ENCODE data around the gene CGB3. TPM values are rescaled to one million over a fixed set of nuclear protein-coding genes. Genes with fewer than 3 reads are reported as not detected.
"Not testable (repeated sequence)": the region's sequence is repeated elsewhere in the genome, so short reads cannot be mapped to it uniquely, and the experiment has no call there.

Gene CGB3
- not detected in 2 replicates for total RNA-seq (2014; rRNA removed; shearing (Covaris generic))

DNA sequence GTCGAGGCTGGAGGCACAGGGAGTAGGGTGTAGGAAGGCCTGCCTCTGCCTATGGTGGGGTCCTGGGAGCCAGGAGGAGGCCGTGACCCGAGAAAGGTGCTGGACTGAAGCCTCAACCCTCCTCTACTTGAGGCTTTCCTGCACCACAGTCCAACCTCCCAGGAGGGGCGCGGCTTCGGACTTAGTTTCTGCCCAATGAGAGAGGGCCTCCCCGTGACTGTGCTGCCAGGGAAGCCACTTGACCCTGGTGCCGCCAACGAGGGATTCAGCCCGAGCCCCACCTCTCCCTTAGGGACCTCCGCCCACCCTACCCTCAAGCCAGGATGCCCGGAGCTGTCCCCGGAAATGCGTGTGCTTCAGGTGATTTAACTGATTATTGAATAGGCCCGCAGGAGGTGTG is at the start of gene CGB3:
Gene CGB3 (minus strand): TSS at position 101 of the 400 bp plus-strand sequence. CDS start 362 bp downstream, outside the sequence.
- DNase-seq (ENCODE audit: low spot score); in situ Hi-C loops (cut with HindIII; ENCODE audit: low sequenced_read_pairs): not testable (repeated sequence)

DNA sequence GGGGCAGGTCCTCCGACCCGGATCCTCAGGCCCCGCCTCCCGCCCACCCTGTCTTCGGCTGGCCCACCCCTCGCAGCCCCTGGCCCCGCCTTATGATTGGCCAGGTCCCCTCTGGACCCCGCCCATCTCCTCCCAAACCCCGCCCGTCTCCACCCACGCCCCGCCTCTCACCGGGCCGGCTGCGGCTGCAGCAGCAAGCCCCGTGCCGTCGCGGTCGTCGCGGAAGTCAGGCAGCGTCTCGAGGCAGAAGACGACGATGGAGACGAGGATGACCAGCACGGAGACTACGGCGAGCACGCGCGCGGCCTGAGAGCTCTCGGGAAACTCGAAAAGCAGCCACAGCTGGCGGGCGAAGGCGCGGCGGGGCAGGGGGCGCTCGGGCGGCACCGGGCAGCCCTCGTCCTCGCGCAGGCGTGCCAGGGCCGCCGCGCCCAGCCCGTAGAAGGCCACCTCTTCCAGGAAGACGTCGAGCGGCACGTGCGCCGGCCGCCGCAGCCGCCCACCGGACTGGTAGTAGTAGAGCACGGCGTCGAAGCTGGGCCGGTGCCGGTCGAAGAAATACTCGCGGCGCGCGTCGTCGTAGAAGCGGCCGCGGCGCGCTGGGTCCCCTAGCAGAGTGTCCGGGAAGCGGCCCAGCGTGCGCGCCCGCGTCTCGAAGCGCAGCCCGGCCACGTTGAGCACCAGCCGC is 47.9 kb upstream of the CGB3 start:
- no peak for DNase-seq (ENCODE audit: low spot score)
- in situ Hi-C loops (cut with HindIII; ENCODE audit: low sequenced_read_pairs), result no loop called here

DNA sequence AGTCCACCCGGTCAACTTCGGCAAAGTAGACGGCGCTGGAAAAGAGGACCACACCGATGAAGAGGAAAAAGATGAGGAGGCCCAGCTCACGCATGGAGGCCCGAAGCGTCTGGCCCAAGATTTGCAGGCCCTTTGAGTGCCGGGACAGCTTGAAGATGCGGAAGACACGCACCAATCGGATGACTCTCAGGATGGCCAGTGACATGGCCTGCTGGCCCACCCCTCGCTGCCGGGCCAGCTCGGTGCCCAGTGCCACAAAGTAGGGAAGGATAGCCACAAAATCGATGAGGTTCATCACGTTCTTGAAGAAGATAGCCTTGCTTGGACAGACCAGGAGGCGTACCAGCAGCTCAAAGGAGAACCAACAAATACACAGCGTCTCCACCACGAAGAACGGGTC is 46.3 kb upstream of the CGB3 start:
- no peak for DNase-seq (ENCODE audit: low spot score)
- in situ Hi-C loops (cut with HindIII; ENCODE audit: low sequenced_read_pairs), result no loop called here

DNA sequence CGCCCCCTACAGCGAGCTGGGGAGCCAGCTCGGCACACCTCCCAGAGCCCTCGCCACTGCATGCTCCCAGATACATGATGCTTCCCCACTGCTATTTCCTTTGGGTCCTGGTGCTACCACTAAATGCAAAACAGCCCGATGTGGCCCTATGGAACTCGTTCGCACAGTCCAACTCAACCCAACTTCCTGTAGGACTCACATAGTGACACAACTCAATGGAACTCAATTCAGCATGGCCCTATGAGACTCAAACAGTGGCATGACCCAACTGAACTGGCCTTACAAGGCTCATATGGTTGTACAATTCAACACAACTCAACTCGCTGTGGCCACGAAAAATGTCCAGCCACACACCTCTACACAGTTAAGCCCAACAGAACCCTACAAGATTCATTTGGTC is 44.9 kb upstream of the CGB3 start:
- DNase-seq (ENCODE audit: low spot score), result no peak
- in situ Hi-C loops (cut with HindIII; ENCODE audit: low sequenced_read_pairs), result no loop called here

DNA sequence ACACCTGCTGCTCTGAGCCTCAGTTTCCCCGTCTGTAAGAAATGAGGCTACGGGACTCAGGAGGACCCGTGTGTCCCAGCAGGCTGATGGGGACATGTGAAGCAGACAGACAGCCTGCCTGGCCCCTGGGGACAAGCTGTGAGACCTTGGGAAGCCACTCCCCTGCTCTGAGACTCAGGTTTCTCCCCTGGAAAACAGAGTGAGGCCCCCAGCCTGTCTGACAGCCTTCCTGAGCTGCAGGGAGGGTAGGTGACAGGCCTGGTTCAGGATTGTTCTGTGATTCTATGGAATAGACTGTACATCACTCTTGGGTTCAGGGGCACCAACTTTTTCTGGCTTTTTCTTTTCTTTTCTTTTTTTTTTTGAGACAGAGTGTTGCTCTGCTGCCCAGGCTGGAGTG is 43.4 kb upstream of the CGB3 start:
- DNase-seq (ENCODE audit: low spot score), result no peak
- in situ Hi-C loops (cut with HindIII; ENCODE audit: low sequenced_read_pairs), result no loop called here

DNA sequence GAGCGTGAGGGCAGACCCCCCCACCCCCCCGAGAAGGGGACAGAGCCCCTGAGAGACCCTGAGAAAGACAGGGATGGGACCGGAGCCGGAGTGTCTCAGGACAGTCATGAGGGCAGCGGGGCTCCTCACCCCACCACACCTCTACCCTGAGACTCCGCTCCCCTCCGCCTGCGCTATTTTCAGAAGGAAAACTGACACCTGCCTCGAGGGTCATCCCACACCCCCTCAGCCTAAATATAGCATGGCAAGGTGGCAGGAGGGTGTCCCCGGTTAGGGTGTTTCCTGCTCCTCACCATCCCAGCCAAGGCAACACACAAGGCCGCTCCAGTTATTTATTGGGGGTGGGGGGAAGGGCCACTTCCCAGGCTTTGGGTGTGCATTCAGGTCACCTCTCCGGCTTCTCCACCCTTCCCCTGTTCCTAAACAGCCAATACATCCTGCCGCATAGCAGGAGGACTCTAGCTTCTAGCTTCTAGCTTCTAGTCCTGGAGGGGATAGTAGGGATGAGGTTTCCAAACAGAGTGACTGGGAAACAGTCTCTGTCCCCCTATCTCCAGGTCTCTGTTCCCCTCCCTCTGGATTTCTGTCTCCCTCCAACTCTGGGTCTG is 41.9 kb upstream of the CGB3 start:
- DNase-seq (ENCODE audit: low spot score), result peak; percentile 22
- in situ Hi-C loops (cut with HindIII; ENCODE audit: low sequenced_read_pairs), result no loop called here

DNA sequence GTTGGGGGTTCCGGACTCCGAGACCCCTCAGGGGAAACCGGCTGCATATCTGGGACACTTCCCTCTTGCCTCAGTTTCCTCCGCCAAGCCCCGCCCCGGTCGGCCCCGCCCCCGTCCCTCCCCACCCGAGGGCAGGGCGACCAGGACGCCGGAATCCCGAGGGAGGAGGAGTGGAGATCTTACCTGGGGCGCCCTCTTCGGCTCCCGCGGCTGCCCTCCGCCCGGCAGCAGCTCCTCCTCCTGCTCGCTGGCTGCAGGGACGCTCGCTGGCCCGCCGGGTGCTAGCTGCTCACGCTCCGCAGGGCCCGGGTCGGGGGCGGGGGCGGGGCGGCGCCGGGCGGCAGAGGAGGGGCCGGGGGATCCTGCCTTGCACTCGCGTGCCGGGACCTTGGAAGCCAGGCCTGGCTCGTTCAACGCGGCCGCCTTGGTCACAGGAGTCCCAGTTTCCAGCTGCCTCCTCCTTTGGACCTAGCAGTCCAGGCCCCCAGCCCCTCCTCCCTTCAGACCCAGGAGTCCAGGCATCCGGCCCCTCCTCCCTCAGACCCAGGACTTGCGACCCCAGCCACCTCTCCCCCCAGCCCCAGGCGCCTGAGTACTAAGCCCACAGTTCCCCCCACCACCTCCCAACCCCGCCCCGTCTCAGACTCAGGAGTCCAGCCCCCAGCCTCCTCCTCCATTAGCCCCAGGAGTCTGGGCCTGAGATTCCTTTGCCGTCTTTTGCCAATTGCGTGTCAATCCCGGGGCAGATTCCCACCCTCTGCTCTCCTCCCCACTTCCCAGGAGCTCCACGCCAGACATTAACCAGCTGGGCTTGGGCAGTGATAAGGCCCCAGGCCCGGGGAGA is 40.9 kb upstream of the CGB3 start, which contains the start of gene NTF4:
Gene NTF4 (minus strand): TSS at position 51 of the 844 bp plus-strand sequence. CDS start 2,821 bp downstream, outside the sequence.
- DNase-seq (ENCODE audit: low spot score), result peak; percentile 23
- in situ Hi-C loops (cut with HindIII; ENCODE audit: low sequenced_read_pairs), result no loop called here

DNA sequence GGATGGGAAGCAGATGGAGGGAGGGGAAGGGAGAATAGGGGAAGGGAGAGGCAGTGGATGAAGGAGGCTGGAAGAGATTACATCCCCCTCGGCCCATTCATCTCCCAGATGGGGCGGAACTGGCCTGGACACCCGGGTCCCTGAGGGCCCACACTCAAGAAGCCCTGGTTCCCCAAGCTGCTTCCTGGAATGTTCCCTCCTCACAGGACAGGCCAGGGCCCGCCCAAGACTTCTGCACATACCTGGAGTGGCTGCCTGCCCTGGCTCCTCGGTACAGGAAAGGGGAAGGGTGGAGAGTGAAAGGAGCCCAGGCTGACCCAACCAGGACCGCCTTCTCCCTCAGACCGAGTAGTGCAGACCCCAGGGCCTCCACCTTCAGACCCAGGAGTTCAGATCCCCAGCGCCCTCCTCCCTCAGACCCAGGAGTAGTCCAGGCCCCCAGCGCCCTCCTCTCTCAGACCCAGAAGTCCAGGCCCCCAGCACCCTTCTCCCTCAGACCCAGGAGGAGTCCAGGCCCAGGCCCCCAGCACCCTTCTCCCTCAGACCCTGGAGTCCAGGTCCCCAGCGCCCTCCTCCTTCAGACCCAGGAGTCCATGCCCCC is 40.0 kb upstream of the CGB3 start:
- DNase-seq (ENCODE audit: low spot score), result no peak
- in situ Hi-C loops (cut with HindIII; ENCODE audit: low sequenced_read_pairs), result no loop called here

DNA sequence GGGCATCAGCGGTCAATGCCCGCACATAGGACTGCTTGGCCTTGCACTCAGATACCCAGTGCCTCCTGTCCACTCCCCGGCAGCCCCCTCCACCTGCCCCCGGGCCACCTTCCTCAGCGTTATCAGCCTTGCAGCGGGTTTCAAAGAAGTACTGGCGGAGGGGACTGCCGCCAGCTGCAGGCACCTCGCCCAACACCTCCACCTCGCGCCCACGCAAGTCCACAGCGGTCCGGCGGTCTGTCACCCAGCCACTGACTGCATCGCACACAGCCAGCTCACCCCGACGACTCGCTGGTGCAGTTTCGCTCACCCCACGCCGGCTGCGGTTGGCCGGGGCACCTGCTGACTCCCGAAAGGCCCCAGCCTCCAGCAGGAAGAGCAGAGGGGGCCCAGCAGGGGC is 37.3 kb upstream of the CGB3 start:
- in situ Hi-C loops (cut with HindIII; ENCODE audit: low sequenced_read_pairs), result no loop called here
- DNase-seq (ENCODE audit: low spot score), result no peak

DNA sequence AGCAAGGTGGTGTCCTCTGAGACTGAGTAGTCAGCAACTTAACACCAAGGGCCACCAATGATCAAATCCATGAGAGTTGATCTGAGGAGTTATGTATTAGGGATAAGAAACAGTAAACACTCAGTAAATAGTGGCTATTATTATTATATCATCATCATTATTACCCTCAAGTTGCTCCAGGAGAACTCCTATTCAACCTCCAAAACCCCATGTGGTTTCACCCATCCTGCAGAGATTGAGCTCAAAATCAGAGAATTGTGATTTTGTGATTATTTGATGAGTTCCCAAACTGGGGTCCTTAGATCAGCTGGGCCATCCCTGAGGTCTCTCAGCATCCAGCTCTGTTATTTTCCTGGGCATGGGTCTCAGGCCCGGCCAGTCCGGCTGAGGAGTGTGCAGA is 36.9 kb upstream of the CGB3 start:
- in situ Hi-C loops (cut with HindIII; ENCODE audit: low sequenced_read_pairs), result no loop called here
- DNase-seq (ENCODE audit: low spot score), result no peak

DNA sequence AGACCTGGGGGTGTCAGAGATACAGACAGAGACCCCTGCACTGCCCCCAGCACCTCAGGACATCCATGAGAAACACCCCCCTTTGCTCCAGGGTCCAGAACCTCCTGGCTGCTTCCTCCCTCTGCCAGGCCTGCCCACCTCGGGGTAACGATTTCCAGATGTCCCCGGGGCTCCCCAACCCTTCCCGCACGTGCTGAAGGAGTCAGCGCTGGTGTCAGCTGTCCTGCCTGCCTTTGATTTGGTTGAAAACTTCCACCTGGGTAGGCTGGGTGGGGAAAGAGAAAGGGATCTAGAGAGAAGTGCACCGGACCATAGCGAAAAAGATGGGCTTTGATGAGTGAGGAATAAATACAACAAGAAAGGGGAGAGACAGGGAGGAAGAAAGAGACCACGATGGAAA is 34.9 kb upstream of the CGB3 start:
- in situ Hi-C loops (cut with HindIII; ENCODE audit: low sequenced_read_pairs), result no loop called here
- DNase-seq (ENCODE audit: low spot score), result no peak

DNA sequence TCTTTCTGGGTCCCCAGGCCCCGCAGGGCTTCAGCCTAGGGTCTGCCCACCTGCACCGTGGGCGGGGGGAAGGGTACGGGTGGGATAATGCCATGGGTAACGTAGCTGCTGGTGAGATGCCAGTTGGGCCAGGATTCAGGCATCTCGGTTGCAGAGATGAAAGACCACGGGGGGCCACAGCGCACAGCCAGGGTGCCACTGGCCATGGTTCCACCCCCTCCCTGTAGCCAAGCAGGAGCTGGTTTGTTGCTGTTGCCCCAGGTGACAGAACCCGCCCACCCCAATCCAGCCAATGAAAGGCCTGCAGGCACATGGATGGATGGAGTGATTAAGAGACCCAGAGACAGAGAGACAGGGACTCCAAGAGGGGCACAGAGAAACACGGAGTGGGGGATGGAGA is 34.4 kb upstream of the CGB3 start:
- in situ Hi-C loops (cut with HindIII; ENCODE audit: low sequenced_read_pairs), result no loop called here
- DNase-seq (ENCODE audit: low spot score), result peak; percentile 11

DNA sequence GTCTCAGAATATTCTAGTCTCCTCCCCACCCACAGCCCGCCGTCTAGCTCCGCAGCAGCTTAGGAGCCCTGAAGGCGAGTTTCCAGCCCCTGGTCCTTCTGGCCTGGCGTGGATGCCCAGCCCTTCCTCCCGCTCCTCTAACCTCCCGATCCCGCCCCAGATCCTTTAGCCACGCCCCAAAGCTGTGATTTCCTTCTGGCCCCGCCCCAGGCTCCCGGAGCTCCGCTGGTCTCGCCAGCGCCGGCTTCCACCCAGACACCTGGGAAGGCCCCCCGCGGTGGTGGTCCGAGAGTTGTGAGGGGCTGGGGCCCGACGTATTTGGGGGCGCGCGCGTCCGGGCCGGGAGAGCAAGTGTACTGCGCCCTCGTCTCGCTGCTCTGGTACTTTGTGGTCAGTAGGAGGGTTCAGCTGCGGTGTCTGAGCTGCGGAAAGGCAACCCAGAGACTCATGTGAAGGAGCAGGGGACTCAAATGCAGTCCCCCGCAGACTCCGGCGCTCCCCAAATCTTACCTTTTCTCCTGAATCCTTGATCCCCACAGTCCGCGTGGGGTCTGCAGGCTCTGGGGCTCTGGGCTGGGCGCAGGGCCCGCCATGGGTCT is 33.6 kb upstream of the CGB3 start, which contains the start of gene CGB7:
Gene CGB7 (minus strand): TSS at position 114 of the 599 bp plus-strand sequence. CDS start 2,374 bp downstream, outside the sequence.
- DNase-seq (ENCODE audit: low spot score), result peak; percentile 9

DNA sequence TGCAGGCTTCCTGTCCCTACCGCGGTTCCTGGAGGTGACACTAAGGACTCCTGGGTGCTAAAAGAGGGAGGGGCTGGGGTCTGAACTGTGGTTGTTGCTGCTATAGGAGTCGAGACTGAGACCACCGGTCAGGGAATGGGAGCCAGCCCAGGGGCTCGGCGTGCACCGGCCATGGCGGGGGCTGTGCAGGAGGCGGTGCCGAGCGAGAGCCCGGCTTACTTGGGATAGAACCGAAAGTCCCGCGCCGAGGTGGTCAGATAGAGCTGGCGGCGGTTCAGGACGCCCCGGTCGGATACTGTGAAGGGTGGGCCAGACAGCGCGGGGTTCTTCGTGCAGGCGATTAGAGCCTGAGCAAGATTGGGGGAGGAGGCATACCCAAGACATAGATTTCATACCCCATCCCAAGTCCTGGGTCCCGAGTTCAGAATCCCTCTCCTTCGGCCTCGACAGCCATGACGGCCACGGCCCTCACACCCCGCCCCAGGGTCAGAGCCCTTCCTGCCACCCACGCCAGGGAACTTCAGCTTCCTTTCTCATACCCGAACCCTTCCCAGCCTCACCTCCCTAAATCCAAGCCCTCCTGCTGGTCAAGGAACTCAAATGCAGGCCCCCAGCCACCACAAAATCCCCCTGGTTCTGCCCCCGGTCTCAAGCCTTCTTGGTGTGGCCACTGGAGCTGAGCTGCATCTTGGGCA is 32.9 kb upstream of the CGB3 start:
- in situ Hi-C loops (cut with HindIII; ENCODE audit: low sequenced_read_pairs), result not testable (repeated sequence)

More for the DNA sequence above, 33.6 kb upstream of the CGB3 start, which contains the start of gene CGB7:
- in situ Hi-C loops (cut with HindIII; ENCODE audit: low sequenced_read_pairs), result no loop called here

DNA sequence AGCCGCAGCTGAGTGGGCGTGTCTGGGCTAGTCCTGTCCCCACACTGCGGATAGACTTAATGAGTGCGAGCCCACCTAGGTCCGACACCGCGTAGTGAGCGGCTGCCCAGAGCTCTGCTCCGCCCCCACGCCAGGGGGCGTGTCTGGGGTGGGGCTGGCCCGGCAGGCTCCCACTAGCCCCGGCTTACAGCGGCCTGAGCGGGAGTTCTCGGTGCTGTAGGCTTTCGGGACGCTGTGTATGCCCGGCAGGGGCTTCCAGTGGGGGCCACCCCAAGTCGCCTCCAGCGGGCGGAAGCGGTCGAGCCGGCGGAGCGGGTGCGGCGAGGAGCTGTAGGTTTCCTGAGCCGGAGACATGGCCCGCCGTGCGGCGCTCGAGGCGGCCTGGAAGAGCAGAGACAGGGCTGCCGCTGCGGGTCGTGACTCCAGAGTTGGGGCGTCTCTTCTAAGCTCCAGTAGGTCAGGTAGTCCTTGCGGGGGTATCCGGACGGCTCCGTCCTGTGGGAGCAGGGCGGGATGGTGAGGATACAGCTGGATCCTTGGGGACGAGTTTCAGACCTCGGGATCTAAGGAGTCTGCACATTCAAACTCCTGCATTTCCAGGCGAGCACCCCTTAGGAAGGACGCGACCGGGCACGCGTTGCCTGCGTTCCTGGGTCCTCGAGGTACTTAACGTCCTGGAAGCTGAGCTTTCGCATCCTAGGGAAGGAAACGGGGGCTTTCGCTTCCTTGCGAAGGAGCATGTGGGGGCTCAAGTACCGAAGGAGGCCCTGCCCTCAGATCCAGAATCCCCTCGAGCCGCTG is 32.2 kb upstream of the CGB3 start:
- DNase-seq (ENCODE audit: low spot score), result no peak
- in situ Hi-C loops (cut with HindIII; ENCODE audit: low sequenced_read_pairs), result no loop called here

More for the DNA sequence above, 32.9 kb upstream of the CGB3 start:
- DNase-seq (ENCODE audit: low spot score), result not testable (repeated sequence)

DNA sequence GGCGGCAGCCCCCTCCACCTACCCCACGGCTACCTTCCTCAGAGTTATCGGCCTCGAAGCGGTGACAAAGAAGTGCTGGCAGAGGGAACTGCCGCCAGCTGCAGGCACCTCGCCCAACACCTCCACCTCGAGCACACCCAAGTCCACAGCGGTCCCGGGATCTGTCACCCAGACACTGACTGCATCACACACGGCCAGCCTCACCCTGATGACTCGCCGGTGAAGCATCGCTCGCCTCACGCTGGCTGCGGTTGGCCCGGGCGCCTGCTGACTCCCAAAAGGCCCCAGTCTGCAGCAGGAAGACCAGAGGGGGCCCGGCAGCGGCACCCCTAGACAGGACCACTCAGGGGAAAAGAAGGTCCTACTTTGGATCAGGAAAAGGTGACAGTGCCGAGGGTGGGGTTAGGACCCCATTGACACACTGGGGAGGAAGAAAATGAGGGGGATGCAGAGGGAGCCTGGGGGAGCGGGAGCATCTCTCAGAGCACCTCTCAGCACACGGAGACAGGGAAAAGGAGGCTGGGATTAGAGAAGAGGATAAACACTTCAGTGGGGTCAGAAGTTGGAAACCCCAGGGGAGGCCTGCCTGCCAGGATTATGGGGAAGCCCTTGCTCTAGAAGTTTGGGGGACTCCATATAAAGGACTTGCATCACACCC is 26.4 kb upstream of the CGB3 start:
- in situ Hi-C loops (cut with HindIII; ENCODE audit: low sequenced_read_pairs); DNase-seq (ENCODE audit: low spot score): not testable (repeated sequence)

DNA sequence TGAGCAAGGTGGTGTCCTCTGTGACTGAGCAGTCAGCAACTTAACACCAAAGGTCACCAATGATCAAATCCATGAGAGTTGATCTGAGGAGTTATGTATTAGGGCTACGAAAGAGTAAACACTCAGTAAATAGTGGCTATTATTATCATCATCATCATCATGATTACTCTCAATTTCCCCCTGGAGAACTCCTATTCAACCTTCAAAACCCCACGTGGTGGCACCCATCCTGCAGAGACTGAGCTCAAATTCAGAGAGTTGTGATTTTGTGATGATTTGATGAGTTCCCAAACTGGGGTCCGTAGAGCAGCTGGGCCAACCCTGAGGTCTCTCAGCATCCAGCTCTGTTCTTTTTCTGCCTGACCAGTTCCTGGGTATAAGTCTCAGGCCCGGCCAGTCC is 25.7 kb upstream of the CGB3 start:
- DNase-seq (ENCODE audit: low spot score); in situ Hi-C loops (cut with HindIII; ENCODE audit: low sequenced_read_pairs): not testable (repeated sequence)
